GM23248 (cell line): ENCODE data around the gene UTS2R.

Source experiments
- EZH2 ChIP-seq: fragments of 200-600 bp; sonication (generic); IDR thresholded peaks from 2 replicates; pipeline ENCODE4 v1.6.1; 2018; ENCODE audit warnings: antibody characterized with exemption, mild to moderate bottlenecking; ENCODE audit not compliant: insufficient read depth, poor library complexity, severe bottlenecking
- EZH2phosphoT487 ChIP-seq: fragments of 200-600 bp; sonication (generic); IDR thresholded peaks from 2 replicates; pipeline ENCODE4 v1.6.1; 2018; ENCODE audit warnings: antibody characterized with exemption, moderate library complexity, mild to moderate bottlenecking, low read depth; ENCODE audit not compliant: insufficient read depth

GRCh38 chr17:82338858-82339633 lies 32.5 kb upstream of the UTS2R start:
- no peak for TF ChIP-seq EZH2phosphoT487
- no peak for TF ChIP-seq EZH2
